ENCODE data around the gene SSRP1.

DNA sequence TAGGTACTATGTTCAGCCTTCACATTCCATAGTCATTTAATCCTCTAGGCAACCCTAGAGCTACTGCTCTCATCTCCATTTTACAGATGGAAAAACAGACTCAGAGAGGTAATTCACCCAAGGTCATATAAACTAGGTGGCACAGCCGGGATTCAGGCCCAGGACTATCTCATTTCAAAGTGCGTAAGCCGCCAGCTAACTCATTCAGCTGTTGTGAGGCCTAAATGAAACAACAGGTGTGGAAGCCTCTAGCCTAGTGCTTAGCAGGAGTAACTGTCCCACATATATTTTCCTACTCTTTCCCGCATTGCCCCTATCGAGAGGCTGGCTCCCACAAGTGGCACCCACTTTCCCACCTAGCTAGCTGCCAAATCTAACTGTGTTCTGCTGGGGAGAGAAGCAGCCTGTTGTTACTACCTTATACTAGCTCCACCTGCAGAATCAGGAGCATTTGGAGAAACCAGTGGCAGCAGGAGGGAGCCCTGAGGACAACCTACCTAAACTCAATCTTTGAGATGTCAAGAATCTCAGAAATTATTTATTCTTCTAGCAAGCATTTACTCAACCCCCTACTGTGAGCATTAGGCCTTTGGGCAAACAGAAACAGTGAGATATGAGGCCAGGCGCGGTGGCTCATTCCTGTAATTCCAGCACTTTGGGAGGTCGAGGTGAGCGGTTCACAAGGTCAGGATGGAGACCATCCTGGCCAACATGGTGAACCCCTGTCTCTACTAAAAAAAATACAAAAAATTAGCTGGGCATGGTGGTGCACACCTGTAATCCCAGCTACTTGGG is 24.4 kb upstream of the SSRP1 start:
- no peak for TF ChIP-seq EZH2 (IDR thresholded peaks at IDR 0.05; ENCODE audit: low read depth, unreplicated experiment)
- TF ChIP-seq JUNB (IDR thresholded peaks at IDR 0.05; ENCODE audit: unreplicated experiment), result no peak
- TF ChIP-seq CTCF (conservative IDR thresholded peaks at IDR 0.05; ENCODE audit: low read depth in 2 of 2), result no peak
- TF ChIP-seq REST (IDR thresholded peaks at IDR 0.05; ENCODE audit: unreplicated experiment), result no peak
- TF ChIP-seq EZH2phosphoT487 (IDR thresholded peaks at IDR 0.05; ENCODE audit: unreplicated experiment), result no peak
- no peak for TF ChIP-seq ETS1 (IDR thresholded peaks at IDR 0.05)
- no peak for TF ChIP-seq POLR2AphosphoS5 (IDR thresholded peaks at IDR 0.05; ENCODE audit: low read depth)
- no peak for TF ChIP-seq STAT1 (IDR thresholded peaks at IDR 0.05; ENCODE audit: unreplicated experiment)
- no peak for TF ChIP-seq ZNF331 (CRISPR knock-in tag; IDR thresholded peaks at IDR 0.05; ENCODE audit: low read depth)
- no peak for TF ChIP-seq ZNF114 (CRISPR knock-in tag; IDR thresholded peaks at IDR 0.05)
- TF ChIP-seq NANOG (IDR thresholded peaks at IDR 0.05; ENCODE audit: borderline replicate concordance), result no peak
- TF ChIP-seq CREB1 (CRISPR knock-in tag; IDR thresholded peaks at IDR 0.05; ENCODE audit: low read depth), result no peak
- no peak for TF ChIP-seq ZNF462 (CRISPR knock-in tag; IDR thresholded peaks at IDR 0.05)
